Neural cell (in vitro differentiated cells): ENCODE data around the gene YDJC.

Experiments
- EP300 ChIP-seq: fragments of 450-650 bp; conservative IDR thresholded peaks from 2 replicates; pipeline ENCODE4 v1.6.1; 2014; ENCODE audit warnings: antibody characterized with exemption, mild to moderate bottlenecking, moderate library complexity; ENCODE audit not compliant: poor library complexity, severe bottlenecking
- EZH2 ChIP-seq: fragments of 200-600, 300-800 bp; shearing (Covaris generic), sonication (generic); IDR thresholded peaks from 2 replicates; pipeline ENCODE4 v1.6.1; 2014; ENCODE audit warnings: antibody characterized with exemption, low read length, borderline replicate concordance, mild to moderate bottlenecking; ENCODE audit not compliant: insufficient read depth, poor library complexity, severe bottlenecking
- MXI1 ChIP-seq: fragments of 450-650 bp; conservative IDR thresholded peaks from 2 replicates; pipeline ENCODE4 v1.6.1; 2014; ENCODE audit warnings: antibody characterized with exemption, mild to moderate bottlenecking; ENCODE audit not compliant: poor library complexity, severe bottlenecking
- POLR2AphosphoS5 ChIP-seq: IDR thresholded peaks from 2 replicates; pipeline ENCODE4 v1.6.1; 2012
- RAD21 ChIP-seq: fragments of 450-650 bp; conservative IDR thresholded peaks from 2 replicates; pipeline ENCODE4 v1.6.1; 2014; ENCODE audit warnings: antibody characterized with exemption, mild to moderate bottlenecking, moderate library complexity
- TAF1 ChIP-seq: IDR thresholded peaks from 2 replicates; pipeline ENCODE4 v1.6.1; 2012; ENCODE audit warnings: low read depth
- TF ChIP-seq, protein P1 (sequence below): fragments of 450-650 bp; IDR thresholded peaks from 2 replicates; pipeline ENCODE4 v1.5.1; 2014; ENCODE audit warnings: antibody characterized with exemption, mild to moderate bottlenecking, moderate library complexity; ENCODE audit not compliant: poor library complexity, severe bottlenecking

DNA sequence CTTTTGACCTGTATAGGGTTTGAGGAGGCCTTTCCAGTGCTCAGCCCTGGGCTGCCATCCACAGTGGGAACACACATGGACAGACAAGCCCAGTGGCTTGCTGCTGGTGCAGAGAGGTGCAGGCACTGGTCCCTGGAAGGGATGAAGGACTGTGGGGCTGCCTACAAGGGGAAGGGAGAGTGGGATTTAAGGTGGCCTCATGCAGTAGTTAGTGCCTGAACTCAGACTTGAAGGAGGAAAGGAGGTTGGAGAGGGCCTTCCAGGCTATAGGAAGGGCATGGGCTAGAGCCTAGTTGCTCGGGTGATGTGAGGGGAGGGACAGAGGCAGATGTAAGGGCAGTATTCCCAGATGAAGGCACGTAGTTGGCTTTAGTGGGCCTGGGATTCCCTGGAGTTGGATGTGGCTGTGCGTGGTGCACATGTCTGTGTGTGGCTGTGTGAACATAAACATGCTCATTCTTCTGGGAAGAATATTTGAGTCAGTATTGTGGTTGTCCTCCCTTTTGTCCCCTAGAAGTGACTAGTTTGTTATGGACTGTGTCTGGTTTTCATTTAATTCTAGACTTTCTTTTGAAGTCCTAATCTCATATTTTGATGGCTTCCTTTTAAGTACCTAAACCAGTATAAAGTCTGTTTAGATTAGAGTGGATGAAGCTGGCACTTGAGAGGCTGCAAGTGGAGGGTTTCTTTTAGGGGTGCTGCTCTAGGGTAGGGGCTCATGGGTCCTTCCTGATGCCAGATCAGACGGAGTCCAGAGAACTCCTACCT, 18.4 kb downstream of the YDJC start:
- TF ChIP-seq, protein P1, sequence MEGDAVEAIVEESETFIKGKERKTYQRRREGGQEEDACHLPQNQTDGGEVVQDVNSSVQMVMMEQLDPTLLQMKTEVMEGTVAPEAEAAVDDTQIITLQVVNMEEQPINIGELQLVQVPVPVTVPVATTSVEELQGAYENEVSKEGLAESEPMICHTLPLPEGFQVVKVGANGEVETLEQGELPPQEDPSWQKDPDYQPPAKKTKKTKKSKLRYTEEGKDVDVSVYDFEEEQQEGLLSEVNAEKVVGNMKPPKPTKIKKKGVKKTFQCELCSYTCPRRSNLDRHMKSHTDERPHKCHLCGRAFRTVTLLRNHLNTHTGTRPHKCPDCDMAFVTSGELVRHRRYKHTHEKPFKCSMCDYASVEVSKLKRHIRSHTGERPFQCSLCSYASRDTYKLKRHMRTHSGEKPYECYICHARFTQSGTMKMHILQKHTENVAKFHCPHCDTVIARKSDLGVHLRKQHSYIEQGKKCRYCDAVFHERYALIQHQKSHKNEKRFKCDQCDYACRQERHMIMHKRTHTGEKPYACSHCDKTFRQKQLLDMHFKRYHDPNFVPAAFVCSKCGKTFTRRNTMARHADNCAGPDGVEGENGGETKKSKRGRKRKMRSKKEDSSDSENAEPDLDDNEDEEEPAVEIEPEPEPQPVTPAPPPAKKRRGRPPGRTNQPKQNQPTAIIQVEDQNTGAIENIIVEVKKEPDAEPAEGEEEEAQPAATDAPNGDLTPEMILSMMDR, result no peak
- no peak for TF ChIP-seq EP300
- TF ChIP-seq POLR2AphosphoS5, result no peak
- TF ChIP-seq MXI1, result no peak
- TF ChIP-seq RAD21, result no peak
- TF ChIP-seq TAF1, result no peak
- TF ChIP-seq EZH2, result no peak
